DLD1 (cell line): ENCODE results near the gene ARL4D.

Source experiments
- in situ Hi-C: cut with HindIII; loops from 2 replicates; pipeline ENCODE4 v1.10.0; 2017; ENCODE audit warnings: low sequenced_read_pairs

The ARL4D gene

GRCh38 chr17:43393944-43394482 lies 4.8 kb upstream of the ARL4D start:
- in situ Hi-C loops: no loop called here

- in situ Hi-C loops: loop anchor here (5.0 kb wide), 1 partner anchor 43 kb away; no protein-coding TSS in a partner anchor
Measured at GRCh38 chr17:43394696-43395095, 4.1 kb upstream of the ARL4D start.

DNA sequence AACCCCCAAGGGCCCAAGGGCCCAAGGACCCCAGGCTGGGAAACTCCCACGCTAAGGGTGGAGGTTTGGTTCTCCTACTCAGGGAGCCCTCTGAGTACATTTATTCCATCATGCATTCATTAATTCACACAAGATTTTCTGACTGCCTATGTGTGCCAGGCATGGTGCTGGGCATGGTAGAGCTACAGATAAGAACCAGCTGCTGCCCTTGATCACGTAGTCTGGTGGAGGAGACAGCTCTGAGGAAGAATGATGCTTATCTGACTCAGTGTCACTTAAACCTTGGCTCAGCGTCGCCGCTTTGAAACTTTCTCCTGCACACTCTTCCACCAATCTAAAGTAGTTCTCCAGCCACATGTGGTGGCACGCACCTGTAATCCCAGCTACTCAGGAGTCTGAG lies 3.6 kb upstream of the ARL4D start:
- in situ Hi-C loops: loop anchor here (5.0 kb wide), 1 partner anchor 42 kb away; no protein-coding TSS in a partner anchor

- in situ Hi-C loops: loop anchor here (5.0 kb wide), 1 partner anchor 41 kb away; no protein-coding TSS in a partner anchor
Measured at GRCh38 chr17:43396491-43397060, 2.2 kb upstream of the ARL4D start.

DNA sequence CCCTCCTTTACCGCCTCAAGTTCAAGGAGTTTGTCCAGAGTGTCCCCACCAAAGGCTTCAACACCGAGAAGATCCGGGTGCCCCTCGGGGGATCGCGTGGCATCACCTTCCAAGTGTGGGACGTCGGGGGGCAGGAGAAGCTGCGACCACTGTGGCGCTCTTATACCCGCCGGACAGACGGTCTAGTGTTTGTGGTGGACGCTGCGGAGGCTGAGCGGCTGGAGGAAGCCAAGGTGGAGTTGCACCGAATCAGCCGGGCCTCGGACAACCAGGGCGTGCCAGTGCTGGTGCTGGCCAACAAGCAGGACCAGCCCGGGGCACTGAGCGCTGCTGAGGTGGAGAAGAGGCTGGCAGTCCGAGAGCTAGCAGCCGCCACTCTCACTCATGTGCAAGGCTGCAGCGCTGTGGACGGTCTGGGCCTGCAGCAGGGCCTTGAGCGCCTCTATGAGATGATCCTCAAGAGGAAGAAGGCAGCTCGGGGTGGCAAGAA lies 1.1 kb downstream of the ARL4D start:
- in situ Hi-C loops: loop anchor here (5.0 kb wide), 1 partner anchor 37 kb away; no protein-coding TSS in a partner anchor

DNA sequence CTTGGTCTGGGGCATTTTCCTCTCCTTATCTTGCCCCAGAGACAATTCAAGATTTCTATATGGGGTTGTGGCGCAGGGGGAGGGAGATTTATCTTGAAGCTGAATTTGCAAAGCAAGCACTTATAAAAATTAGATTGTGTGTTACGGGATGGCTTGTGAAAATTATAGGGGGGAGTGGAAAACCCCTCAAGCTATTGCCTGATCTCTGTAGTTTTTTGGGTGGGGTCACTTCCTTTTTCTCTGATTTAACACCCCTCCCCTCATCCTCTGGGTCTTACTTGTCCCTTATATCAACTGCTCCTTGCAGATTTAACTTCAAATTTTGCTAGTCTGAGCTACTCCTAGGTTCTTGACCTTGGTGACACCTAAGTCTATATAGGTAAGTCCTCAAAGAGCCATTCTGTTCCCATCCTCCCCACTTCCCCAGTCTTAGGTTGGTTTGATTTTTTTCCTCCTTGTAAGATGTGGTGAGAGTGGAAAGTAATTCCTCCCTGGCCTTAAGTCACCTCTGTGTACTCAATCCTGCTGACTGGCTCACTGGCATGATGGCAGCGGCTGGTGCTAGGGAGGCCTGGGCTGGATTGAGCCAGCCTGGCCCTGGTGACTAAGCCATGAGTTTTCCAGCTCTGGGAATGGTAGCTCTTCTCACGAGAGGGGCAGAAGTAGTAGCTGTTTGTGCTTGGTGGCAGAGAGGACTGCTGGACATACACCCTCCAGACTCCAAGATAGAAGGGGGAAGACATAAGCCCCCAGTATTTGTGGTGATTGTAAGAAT lies 2.3 kb downstream of the ARL4D start:
- in situ Hi-C loops: no loop called here

DNA sequence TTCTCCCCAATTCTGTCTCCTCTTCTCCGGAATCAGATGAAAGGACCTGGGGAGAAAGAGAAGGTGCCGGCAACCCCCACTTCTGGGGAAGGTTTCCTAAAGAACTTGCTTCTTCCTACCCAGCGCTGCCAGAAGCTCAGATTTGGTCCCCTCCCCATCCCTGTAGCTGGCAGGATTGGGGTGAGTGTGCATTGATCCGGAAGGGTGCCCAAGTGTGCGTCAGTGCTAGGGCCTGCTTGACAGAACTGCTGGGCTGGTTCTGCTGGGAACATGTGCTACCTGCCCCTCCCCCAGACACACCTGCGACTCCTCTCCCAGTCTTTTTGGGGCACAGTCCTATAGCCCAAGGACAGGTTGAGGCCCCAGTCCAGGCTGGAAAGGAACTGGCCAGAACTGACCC lies 3.3 kb downstream of the ARL4D start:
- in situ Hi-C loops: no loop called here

GRCh38 chr17:43402567-43402966 lies 3.8 kb downstream of the ARL4D start:
- in situ Hi-C loops: no loop called here

GRCh38 chr17:43403846-43404245 lies 5.1 kb downstream of the ARL4D start:
- in situ Hi-C loops: no loop called here

DNA sequence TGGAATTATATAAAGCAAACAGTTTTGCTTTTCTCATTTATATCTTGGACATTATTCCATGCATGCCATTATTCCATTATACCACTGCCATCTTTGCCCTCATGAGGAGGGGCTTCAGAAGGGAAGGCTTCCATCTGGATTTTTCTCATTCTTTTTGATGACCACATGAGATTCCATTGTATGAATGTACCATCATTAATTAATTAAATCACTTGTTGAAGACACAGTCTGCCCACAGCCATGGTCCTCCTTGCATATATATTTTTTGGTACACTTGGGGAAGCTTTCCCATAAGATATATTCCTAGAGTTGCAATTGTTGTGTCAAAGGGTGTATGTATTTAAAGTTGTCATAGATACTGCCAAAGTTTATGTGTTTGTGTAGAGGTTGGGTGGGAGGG lies 7.1 kb downstream of the ARL4D start:
- in situ Hi-C loops: no loop called here

GRCh38 chr17:43406676-43407645 lies 8.2 kb downstream of the ARL4D start:
- in situ Hi-C loops: no loop called here

- in situ Hi-C loops: no loop called here
Measured at GRCh38 chr17:43409131-43409530, 10.3 kb downstream of the ARL4D start.

DNA sequence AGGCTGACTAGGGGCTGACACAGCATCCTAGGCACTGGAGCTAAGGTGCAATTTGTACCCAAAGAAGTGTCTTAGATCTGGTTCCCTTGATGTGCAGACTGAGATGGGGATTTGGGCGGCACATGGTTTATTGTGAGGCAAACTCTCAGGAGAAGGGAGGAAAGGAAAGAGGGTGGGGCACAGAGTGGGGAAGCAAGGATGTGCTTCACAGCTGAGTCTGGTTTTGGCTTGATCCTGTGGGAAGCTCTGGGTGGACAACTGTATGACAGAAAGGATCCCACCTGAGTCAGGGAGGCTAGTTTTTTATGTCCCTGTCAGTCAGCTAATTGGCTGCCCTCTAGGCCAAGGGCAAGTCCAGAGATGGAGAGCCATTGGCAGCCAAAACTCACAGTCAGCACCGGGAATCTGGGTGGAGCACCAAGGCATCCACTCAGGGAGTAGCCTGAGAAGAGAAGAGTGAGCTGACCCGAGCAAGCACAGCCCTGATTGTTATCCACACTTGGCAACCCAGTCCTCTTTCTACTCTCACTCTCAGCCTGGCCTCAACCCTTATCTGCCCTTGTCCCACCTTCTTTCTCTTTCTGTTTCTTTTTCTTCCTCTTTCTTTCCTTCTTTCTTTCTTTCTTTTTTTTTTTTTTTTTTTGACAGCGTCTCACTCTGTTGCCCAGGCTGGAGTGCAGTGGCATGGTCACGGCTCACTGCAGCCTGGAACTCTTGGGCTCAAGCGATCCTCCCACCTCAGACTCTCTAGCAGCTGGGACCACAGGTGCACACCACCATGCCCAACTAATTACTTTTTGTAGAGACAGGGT lies 12.0 kb downstream of the ARL4D start:
- in situ Hi-C loops: no loop called here

- in situ Hi-C loops: no loop called here
Measured at GRCh38 chr17:43411369-43411677, 12.5 kb downstream of the ARL4D start.

GRCh38 chr17:43411749-43412148 lies 13.0 kb downstream of the ARL4D start:
- in situ Hi-C loops: no loop called here

DNA sequence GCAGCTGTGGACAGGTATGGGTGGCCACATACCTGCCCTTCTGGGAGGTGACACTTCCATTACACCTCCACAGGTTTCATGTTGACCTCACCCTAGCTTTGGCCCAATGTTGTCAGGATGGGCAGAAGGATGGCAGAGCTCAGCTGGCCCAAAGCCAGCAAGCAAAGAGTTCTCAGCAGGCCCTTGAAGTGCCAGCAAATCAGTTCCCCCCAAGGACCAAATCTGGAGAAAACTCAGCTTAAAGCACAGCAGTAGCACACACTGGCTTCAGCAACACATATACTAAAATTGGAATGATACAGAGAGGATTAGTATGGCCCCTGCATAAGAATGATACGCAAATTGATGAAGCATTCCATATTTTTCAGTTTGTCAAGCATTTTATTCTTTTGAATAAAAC lies 13.4 kb downstream of the ARL4D start:
- in situ Hi-C loops: no loop called here

DNA sequence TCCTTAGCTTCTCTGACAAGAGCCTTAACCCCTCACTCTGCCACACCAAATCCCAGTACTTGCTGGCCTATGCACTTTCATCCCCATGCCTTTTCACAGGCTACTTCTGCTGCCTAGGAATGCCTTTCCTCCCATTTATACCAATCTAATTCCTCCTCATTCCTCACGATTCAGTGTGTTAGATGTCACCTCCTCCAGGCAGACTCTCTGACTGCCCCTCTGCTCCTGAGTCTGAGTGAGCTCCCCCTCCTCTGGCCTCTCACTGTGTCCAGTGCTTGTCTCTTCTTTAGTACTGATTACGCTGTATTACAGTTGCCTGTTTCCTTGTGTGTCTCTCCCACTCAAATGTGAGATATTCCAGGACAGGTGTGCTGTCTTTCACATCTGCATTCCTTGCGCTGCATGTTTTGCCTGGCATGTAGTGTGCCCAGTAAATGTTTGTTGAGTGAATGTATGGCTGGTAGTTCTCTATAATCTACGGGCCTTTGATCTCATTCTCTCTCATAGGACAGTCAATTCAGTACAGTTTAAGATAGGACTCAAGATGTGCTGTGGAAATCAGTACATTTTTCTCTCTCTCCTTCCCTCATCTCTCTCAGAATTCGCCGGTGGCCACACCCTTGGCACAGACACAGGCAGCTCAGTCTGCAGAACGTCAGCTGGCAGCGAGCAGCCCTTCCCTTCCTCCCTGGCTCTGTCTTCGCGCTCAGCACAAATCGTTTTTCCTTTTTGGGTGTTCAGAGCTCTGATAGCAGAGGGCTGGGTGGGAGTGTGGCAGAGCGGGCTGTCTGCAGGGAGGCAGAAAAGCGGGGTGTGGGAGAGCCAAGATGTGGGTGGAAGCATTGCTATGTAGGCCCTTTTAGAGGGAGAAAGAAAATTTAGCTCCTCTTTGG lies 18.5 kb downstream of the ARL4D start:
- in situ Hi-C loops: no loop called here

DNA sequence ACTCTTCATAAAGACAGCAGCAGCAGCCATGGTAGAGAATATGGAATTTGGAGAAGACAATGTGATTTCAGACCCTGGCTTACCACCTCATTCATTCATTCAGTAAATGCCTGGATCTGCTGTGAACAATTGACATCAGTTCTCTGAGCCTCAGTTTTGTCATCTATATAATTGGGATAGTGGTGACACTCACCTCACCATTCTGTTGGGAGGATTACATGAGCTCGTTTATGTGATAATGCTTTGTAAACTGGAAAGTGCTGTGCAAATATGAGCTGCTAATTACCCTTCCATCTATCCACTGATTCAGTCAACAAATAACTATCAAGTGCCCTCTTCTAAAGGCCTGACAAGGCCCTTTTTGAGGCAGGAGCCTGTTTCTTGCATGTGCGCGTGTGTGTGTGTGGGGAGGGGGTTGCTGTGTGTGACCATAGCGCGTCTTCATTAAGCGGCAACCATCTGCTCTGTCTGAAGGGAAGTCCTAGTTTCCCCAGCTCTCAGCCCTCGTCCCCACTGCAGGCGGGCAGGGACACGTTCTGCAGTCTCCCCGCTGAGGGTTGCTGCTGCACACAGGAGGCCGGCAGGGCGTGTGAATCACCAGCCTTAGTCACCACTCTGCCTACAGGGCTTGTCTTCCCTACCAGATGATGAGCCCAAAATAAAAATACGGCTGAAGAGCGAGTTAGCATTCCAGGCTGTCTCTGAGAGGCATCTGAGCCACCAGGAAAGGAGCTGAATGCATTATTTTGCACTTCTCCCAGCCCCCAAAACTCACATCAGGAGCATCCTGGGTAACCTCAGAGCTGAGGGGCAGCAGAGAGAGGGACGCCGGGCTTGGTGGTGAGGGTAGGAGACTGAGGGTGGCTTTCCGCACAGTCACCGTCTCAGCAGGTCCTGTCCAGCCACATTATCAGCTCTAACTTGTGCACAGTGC lies 19.9 kb downstream of the ARL4D start:
- in situ Hi-C loops: no loop called here
